NB4 (cell line): ENCODE results near the gene SPEN.
"Not testable (repeated sequence)": the region's sequence is repeated elsewhere in the genome, so short reads cannot be mapped to it uniquely, and the experiment has no call there.

Source experiments
- DNase-seq: peaks from one replicate; pipeline ENCODE4 v3.0.0; 2010; ENCODE audit warnings: low read depth
- H3K4me3 ChIP-seq: one replicate; pipeline ENCODE4 v1.5.1; 2011; ENCODE audit warnings: mild to moderate bottlenecking, low read depth, low read length, moderate library complexity
- CTCF ChIP-seq: IDR thresholded peaks from one replicate; pipeline ENCODE4 v1.5.1; 2012; ENCODE audit warnings: low read depth, low read length
- MAX ChIP-seq: IDR thresholded peaks from 2 replicates; pipeline ENCODE4 v1.6.1; 2011; ENCODE audit warnings: low read depth, low read length
- MYC ChIP-seq: IDR thresholded peaks from 2 replicates; pipeline ENCODE4 v1.6.1; 2011; ENCODE audit warnings: low read depth, low read length
- POLR2A ChIP-seq: IDR thresholded peaks from 2 replicates; pipeline ENCODE4 v1.6.1; 2011; ENCODE audit warnings: mild to moderate bottlenecking; ENCODE audit not compliant: insufficient read length; ENCODE audit errors: extremely low read depth

Gene SPEN

GRCh38 chr1:15973772-15974171, 126.3 kb downstream of the SPEN start:
- no peak for TF ChIP-seq MYC
- TF ChIP-seq MAX = no peak
- no peak for TF ChIP-seq POLR2A
- TF ChIP-seq CTCF = no peak
- H3K4me3 ChIP-seq = no peak overlapping the region
- no peak for DNase-seq

- peak overlapping the region; percentile 77 for H3K4me3 ChIP-seq
- TF ChIP-seq MYC = no peak
- TF ChIP-seq MAX = no peak
- no peak for TF ChIP-seq POLR2A
- no peak for TF ChIP-seq CTCF
- DNase-seq = peak; percentile 6
Observed at GRCh38 chr1:15974855-15975254, 127.3 kb downstream of the SPEN start.

- TF ChIP-seq CTCF (no peak), MYC (no peak), MAX (0 out of 2 replicates have a peak, but pooled peaks have one; percentile 13), POLR2A (no peak)
- peak; percentile 76 for DNase-seq
- peak overlapping the region; percentile 77 for H3K4me3 ChIP-seq
Observed at GRCh38 chr1:15975358-15975804, 127.9 kb downstream of the SPEN start.

GRCh38 chr1:15975805-15976680, 128.5 kb downstream of the SPEN start, which contains the start of gene ZBTB17:
Gene ZBTB17, minus strand, starts transcription at chr1:15976101. Its CDS starts 27,606 bp downstream, at chr1:15948495.
- peak; percentile 93 for DNase-seq
- peak; percentile 74 for TF ChIP-seq MAX
- TF ChIP-seq MYC = peak; percentile 55; the same call in 1 of the 2 replicates
- TF ChIP-seq CTCF = no peak
- TF ChIP-seq POLR2A = peak; percentile 66
- peak within 1 kb of the TSS; percentile 77 for H3K4me3 ChIP-seq

GRCh38 chr1:15977947-15978346, 130.4 kb downstream of the SPEN start:
- DNase-seq, H3K4me3 ChIP-seq: not testable (repeated sequence)

GRCh38 chr1:15981679-15982078, 134.2 kb downstream of the SPEN start:
- no peak overlapping the region for H3K4me3 ChIP-seq
- no peak for DNase-seq
- no peak for TF ChIP-seq MAX
- TF ChIP-seq MYC = no peak
- no peak for TF ChIP-seq CTCF
- no peak for TF ChIP-seq POLR2A
